HepG2 (cell line): Measurements from ENCODE around the gene C17orf58. TPM values are rescaled to one million over a fixed set of nuclear protein-coding genes. Genes with fewer than 3 reads are reported as not detected.

Experiments used
- BRD4 ChIP-seq: sonication (generic); formaldehyde crosslinking; IDR thresholded peaks from 2 replicates; pipeline ENCODE4 v1.4.0; 2020; ENCODE audit warnings: missing genetic modification reagents
- CCDC6 ChIP-seq: sonication (generic); formaldehyde crosslinking; IDR thresholded peaks from 2 replicates; pipeline ENCODE4 v1.8.1; 2022; ENCODE audit warnings: mild to moderate bottlenecking, missing genetic modification reagents, moderate library complexity
- GABPB1 ChIP-seq: IDR thresholded peaks from 2 replicates; pipeline ENCODE4 v1.6.1; 2016; ENCODE audit warnings: mild to moderate bottlenecking, missing genetic modification reagents, moderate library complexity, missing compliant biosample characterization
- MATR3 ChIP-seq: sonication (generic); formaldehyde crosslinking; IDR thresholded peaks from 2 replicates; pipeline ENCODE4 v1.4.0; 2020; ENCODE audit warnings: missing genetic modification reagents
- MAZ ChIP-seq, 2 experiments: sonication (generic) in 1 of 2; formaldehyde crosslinking in 1 of 2; IDR thresholded peaks; 2 replicates each; pipeline versions ENCODE4 v1.5.0 to v1.6.1; 2012 to 2020; ENCODE audit warnings: low read depth in 2 of 2, mild to moderate bottlenecking in 2 of 2, borderline replicate concordance in 1 of 2, improper control_type of control experiment in 1 of 2, low read length in 1 of 2, missing genetic modification reagents in 1 of 2, moderate library complexity in 1 of 2
- MED1 ChIP-seq: sonication (generic); formaldehyde crosslinking; IDR thresholded peaks from 2 replicates; pipeline ENCODE4 v1.4.0; 2020; ENCODE audit warnings: missing genetic modification reagents
- NBN ChIP-seq: fragments of 450-650 bp; conservative IDR thresholded peaks from 2 replicates; pipeline ENCODE4 v1.6.1; 2017
- NFIB ChIP-seq: sonication (generic); formaldehyde crosslinking; IDR thresholded peaks from 2 replicates; pipeline ENCODE4 v1.9.0; 2021; ENCODE audit warnings: missing genetic modification reagents, mild to moderate bottlenecking, borderline replicate concordance
- SATB2 ChIP-seq: sonication (generic); formaldehyde crosslinking; IDR thresholded peaks from 2 replicates; pipeline ENCODE4 v1.5.0; 2020; ENCODE audit warnings: missing genetic modification reagents
- SETDB1 ChIP-seq: sonication (generic); formaldehyde crosslinking; IDR thresholded peaks from 2 replicates; pipeline ENCODE4 v1.5.1; 2020; ENCODE audit warnings: missing genetic modification reagents, mild to moderate bottlenecking, borderline replicate concordance
- SP1 ChIP-seq, 2 experiments: fragments of 450-650 bp in 1 of 2; sonication (generic) in 1 of 2; formaldehyde crosslinking in 1 of 2; IDR thresholded peaks; 2 replicates each; pipeline versions ENCODE4 v1.4.0 to v1.6.1; 2016 to 2020; ENCODE audit warnings: missing genetic modification reagents in 1 of 2
- TEAD2 ChIP-seq: sonication (generic); formaldehyde crosslinking; IDR thresholded peaks from 2 replicates; pipeline ENCODE4 v1.9.0; 2021; ENCODE audit warnings: missing genetic modification reagents
- TOPORS ChIP-seq: sonication (generic); formaldehyde crosslinking; IDR thresholded peaks from 2 replicates; pipeline ENCODE4 v1.8.0; 2023; ENCODE audit warnings: mild to moderate bottlenecking, missing genetic modification reagents
- ZFP36L2 ChIP-seq: sonication (generic); formaldehyde crosslinking; IDR thresholded peaks from 2 replicates; pipeline ENCODE4 v1.4.0; 2020; ENCODE audit warnings: missing genetic modification reagents
- ZFP62 ChIP-seq: sonication (generic); formaldehyde crosslinking; IDR thresholded peaks from 2 replicates; pipeline ENCODE4 v1.4.0; 2020; ENCODE audit warnings: missing genetic modification reagents
- ZNF547 ChIP-seq: sonication (generic); formaldehyde crosslinking; IDR thresholded peaks from 2 replicates; pipeline ENCODE4 v1.5.1; 2020; ENCODE audit warnings: mild to moderate bottlenecking, missing genetic modification reagents
- ZNF629 ChIP-seq: sonication (generic); formaldehyde crosslinking; conservative IDR thresholded peaks from 2 replicates; pipeline ENCODE4 v1.5.0; 2020; ENCODE audit warnings: missing genetic modification reagents
- polyA plus RNA-seq, 8 experiments: library from polyadenylated mRNA; depleted of rRNA in 3 of 8; stranded (reverse) in 7 of 8; unstranded in 1 of 8; fragments of >200 nt; fragmentation: Illumina TruSeq in 4 of 8; extraction: Trizol in 4 of 8; gene quantifications; 2 replicates each; pipeline versions ENCODE4 v1.2.1 to v1.2.3, GENCODE V29; 2011 to 2016; ENCODE audit warnings: low read depth in 4 of 8, missing spikeins in 1 of 8, mixed read lengths in 1 of 8; ENCODE audit not compliant: insufficient read depth in 1 of 8
- total RNA-seq, 5 experiments: library from RNA; depleted of rRNA; stranded (reverse); fragments of >200 nt; fragmentation: Illumina TruSeq; extraction: Trizol; gene quantifications; 2 replicates each; pipeline ENCODE4 v1.2.3, GENCODE V29; 2016; ENCODE audit warnings: low read depth in 1 of 5
- TF ChIP-seq, protein P1 (sequence below): fragments of 450-650 bp; IDR thresholded peaks from 2 replicates; pipeline ENCODE4 v1.6.1; 2016
- TF ChIP-seq, protein P2 (sequence below): sonication (generic); formaldehyde crosslinking; IDR thresholded peaks from 2 replicates; pipeline ENCODE4 v1.4.0; 2020; ENCODE audit warnings: missing genetic modification reagents, mild to moderate bottlenecking, borderline replicate concordance

C17orf58 gene
- total and polyA plus RNA-seq, 2 of the 13 experiments (the other 11 are each of a cell fraction or from before 2014, with no cell fraction given) = 15.6 to 15.8 TPM

DNA sequence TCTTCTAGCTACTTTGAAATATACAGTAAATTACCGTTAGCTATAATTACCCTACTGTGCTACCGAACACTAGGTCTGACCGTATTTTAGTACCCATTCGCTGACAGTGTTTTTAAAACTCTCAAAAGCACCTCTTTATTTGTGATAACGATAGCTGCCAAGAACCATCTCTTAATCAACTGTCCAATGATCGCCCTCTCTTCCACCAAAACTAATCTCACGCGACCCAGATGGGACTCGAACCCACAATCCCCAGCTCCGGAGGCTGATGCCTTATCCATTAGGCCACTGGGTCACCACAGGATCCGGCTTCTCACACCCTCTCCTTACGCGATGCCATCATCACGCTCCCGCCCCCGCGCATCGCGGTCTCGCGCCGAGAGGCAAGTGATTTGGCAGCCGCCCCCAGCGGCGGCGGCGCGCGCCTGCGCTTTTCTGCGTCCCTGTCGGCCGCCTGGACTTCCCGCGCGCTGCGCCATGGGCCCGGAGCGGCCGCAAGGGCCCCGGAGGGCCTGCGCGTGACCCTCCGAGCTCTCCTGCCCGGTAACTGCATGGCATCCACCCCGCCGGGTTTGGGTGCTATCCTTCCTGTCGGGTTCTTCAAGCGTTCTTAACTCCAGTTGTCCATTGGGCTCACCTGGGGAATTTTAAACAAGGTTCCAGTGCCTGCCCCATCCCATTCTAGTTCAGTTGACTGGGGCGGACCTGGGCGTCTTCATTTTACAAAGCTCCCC, 23.6 kb upstream of the C17orf58 start (continued):
- TF ChIP-seq MAZ (IDR thresholded peaks at IDR 0.05; ENCODE audit: borderline replicate concordance, low read depth, low read length) (peak; percentile 96), MAZ (CRISPR knock-in tag; IDR thresholded peaks at IDR 0.05; ENCODE audit: low read depth) (peak; percentile 96), ZFP36L2 (CRISPR knock-in tag) (peak; percentile 74; the same call in 1 of the 2 replicates), MED1 (CRISPR knock-in tag) (peak; percentile 93), TEAD2 (peak; percentile 6; the same call in 1 of the 2 replicates), CCDC6 (CRISPR knock-in tag) (peak; percentile 99), SETDB1 (CRISPR knock-in tag) (no peak), ZFP62 (peak; percentile 82; the same call in 1 of the 2 replicates), BRD4 (peak; percentile 48; the same call in 1 of the 2 replicates), MATR3 (CRISPR knock-in tag) (no peak), SP1 (IDR thresholded peaks at IDR 0.05) (no peak), SP1 (CRISPR knock-in tag; IDR thresholded peaks at IDR 0.05) (peak; percentile 63), NFIB (CRISPR knock-in tag) (no peak), TOPORS (CRISPR knock-in tag) (peak; percentile 95), GABPB1 (CRISPR knock-in tag) (peak; percentile 80), SATB2 (CRISPR knock-in tag) (0 out of 2 replicates have a peak, but pooled peaks have one; percentile 90), ZNF629 (peak; percentile 80), NBN (no peak), ZNF547 (CRISPR knock-in tag) (peak; percentile 97)
- TF ChIP-seq, protein P1, sequence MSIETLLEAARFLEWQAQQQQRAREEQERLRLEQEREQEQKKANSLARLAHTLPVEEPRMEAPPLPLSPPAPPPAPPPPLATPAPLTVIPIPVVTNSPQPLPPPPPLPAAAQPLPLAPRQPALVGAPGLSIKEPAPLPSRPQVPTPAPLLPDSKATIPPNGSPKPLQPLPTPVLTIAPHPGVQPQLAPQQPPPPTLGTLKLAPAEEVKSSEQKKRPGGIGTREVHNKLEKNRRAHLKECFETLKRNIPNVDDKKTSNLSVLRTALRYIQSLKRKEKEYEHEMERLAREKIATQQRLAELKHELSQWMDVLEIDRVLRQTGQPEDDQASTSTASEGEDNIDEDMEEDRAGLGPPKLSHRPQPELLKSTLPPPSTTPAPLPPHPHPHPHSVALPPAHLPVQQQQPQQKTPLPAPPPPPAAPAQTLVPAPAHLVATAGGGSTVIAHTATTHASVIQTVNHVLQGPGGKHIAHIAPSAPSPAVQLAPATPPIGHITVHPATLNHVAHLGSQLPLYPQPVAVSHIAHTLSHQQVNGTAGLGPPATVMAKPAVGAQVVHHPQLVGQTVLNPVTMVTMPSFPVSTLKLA = peak; percentile 27; the same call in 1 of the 2 replicates
- TF ChIP-seq, protein P2, sequence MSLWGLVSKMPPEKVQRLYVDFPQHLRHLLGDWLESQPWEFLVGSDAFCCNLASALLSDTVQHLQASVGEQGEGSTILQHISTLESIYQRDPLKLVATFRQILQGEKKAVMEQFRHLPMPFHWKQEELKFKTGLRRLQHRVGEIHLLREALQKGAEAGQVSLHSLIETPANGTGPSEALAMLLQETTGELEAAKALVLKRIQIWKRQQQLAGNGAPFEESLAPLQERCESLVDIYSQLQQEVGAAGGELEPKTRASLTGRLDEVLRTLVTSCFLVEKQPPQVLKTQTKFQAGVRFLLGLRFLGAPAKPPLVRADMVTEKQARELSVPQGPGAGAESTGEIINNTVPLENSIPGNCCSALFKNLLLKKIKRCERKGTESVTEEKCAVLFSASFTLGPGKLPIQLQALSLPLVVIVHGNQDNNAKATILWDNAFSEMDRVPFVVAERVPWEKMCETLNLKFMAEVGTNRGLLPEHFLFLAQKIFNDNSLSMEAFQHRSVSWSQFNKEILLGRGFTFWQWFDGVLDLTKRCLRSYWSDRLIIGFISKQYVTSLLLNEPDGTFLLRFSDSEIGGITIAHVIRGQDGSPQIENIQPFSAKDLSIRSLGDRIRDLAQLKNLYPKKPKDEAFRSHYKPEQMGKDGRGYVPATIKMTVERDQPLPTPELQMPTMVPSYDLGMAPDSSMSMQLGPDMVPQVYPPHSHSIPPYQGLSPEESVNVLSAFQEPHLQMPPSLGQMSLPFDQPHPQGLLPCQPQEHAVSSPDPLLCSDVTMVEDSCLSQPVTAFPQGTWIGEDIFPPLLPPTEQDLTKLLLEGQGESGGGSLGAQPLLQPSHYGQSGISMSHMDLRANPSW (CRISPR knock-in tag) = peak; percentile 84
